Measurements from ENCODE around the gene LAMC2.

GRCh38 chr1:183281039-183281438, 95.0 kb downstream of the LAMC2 start:
- TF ChIP-seq CTCF (IDR thresholded peaks at IDR 0.05) = no peak
- TF ChIP-seq POLR2A (IDR thresholded peaks at IDR 0.05) = no peak

All from vagina (tissue), 2 donors.